Esophagus (tissue), 2 donors: ENCODE measurements around the gene FOSB. TPM values are rescaled to one million over a fixed set of nuclear protein-coding genes. Genes with fewer than 3 reads are reported as not detected.

Experiments used
- H3K27ac ChIP-seq, 2 donors: one replicate each; pipeline ENCODE4 v1.5.1; 2013; ENCODE audit warnings: low read depth in 2 of 2, mild to moderate bottlenecking in 2 of 2, inconsistent platforms in 1 of 2, low read length in 1 of 2, moderate library complexity in 1 of 2
- H3K27me3 ChIP-seq, 2 donors: one replicate each; pipeline ENCODE4 v1.6.1; 2013; ENCODE audit warnings: low read length in 2 of 2, control low read depth in 1 of 2, mild to moderate bottlenecking in 1 of 2; ENCODE audit not compliant: insufficient read depth in 2 of 2, control insufficient read depth in 1 of 2
- H3K36me3 ChIP-seq, 2 donors: one replicate each; pipeline ENCODE4 v1.6.1; 2013; ENCODE audit warnings: low read length in 1 of 2; ENCODE audit not compliant: control insufficient read depth in 2 of 2, insufficient read depth in 2 of 2
- H3K4me1 ChIP-seq, 2 donors: one replicate each; pipeline ENCODE4 v1.6.1; 2013; ENCODE audit warnings: low read length in 1 of 2; ENCODE audit not compliant: control insufficient read depth in 2 of 2, insufficient read depth in 2 of 2
- H3K4me3 ChIP-seq, 2 donors: one replicate each; pipeline ENCODE4 v1.5.1; 2013; ENCODE audit warnings: low read length in 2 of 2, mild to moderate bottlenecking in 2 of 2, low read depth in 1 of 2, moderate library complexity in 1 of 2
- H3K9me3 ChIP-seq, 2 donors: one replicate each; pipeline ENCODE4 v1.6.1; 2013; ENCODE audit warnings: mild to moderate bottlenecking in 2 of 2, low read depth in 1 of 2, low read length in 1 of 2, moderate library complexity in 1 of 2; ENCODE audit not compliant: control insufficient read depth in 2 of 2, insufficient read depth in 1 of 2
- WGBS, 2 donors: extraction: QIAGEN DNeasy Blood & Tissue Kit; methylation state at CpG; one replicate each; pipeline ENCODE4 v1.1.7; 2013; 5-methylcytosine and 5-hydroxymethylcytosine counted together
- polyA plus RNA-seq, 2 donors: library from polyadenylated mRNA; stranded (reverse); fragments of 200-250 nt; gene quantifications; one replicate each; pipeline ENCODE4 v1.2.3, GENCODE V29; 2013
- donor health status: healthy with polysubstance abuse.
- donor health status: Bipolar disorder and iron deficiency.

The FOSB gene
- polyA plus RNA-seq, 2 donors, result 1.1 to 13.8 TPM

- WGBS, 2 donors, result 51 to 62% methylated on average over 5 of the region's 5 CpGs
- Histone ChIP-seq H3K27ac (no peak overlapping the region), H3K4me3 (no peak overlapping the region), H3K36me3 (no peaks in the 10 kb centered on the region), H3K27me3 (no peaks in the 10 kb centered on the region), H3K9me3 (no peaks in the 10 kb centered on the region), H3K4me1 (peaks cover 0 to 3% of the 10 kb centered on the region in 2 donors)
Observed at GRCh38 chr19:45477186-45477585, 9.4 kb downstream of the FOSB start.

- peak overlapping the region; percentile 30 to 51 for H3K4me3 ChIP-seq
- H3K36me3 ChIP-seq, result no peaks in the 10 kb centered on the region
- H3K27ac ChIP-seq, result peak overlapping the region; percentile 88 to 92
- H3K9me3 ChIP-seq, result no peaks in the 10 kb centered on the region
- H3K27me3 ChIP-seq, result no peaks in the 10 kb centered on the region
- peaks cover 0 to 3% of the 10 kb centered on the region in 2 donors for H3K4me1 ChIP-seq
- 7% methylated on average over 12 of the region's 12 CpGs for WGBS, 2 donors
Observed at GRCh38 chr19:45477713-45478453, 10.1 kb downstream of the FOSB start.

GRCh38 chr19:45478454-45479238 is 10.8 kb downstream of the FOSB start:
- Histone ChIP-seq H3K9me3 (no peaks in the 10 kb centered on the region), H3K36me3 (no peaks in the 10 kb centered on the region), H3K27ac (peak overlapping the region; percentile 88 to 92), H3K27me3 (no peaks in the 10 kb centered on the region), H3K4me1 (peaks cover 0 to 3% of the 10 kb centered on the region in 2 donors), H3K4me3 (peak overlapping the region; percentile 30 to 51)
- WGBS, 2 donors, result 0% methylated on average over 39 of the region's 39 CpGs

GRCh38 chr19:45483033-45483432 is 15.2 kb downstream of the FOSB start:
- Histone ChIP-seq H3K27me3 (no peaks in the 10 kb centered on the region), H3K4me1 (no peaks in the 10 kb centered on the region), H3K4me3 (no peak overlapping the region), H3K36me3 (no peaks in the 10 kb centered on the region), H3K27ac (no peak overlapping the region), H3K9me3 (no peaks in the 10 kb centered on the region)
- WGBS, 2 donors, result 84 to 91% methylated on average over 5 of the region's 5 CpGs

- Histone ChIP-seq H3K4me3 (no peak overlapping the region), H3K4me1 (no peaks in the 10 kb centered on the region), H3K36me3 (no peaks in the 10 kb centered on the region), H3K27ac (no peak overlapping the region), H3K9me3 (no peaks in the 10 kb centered on the region), H3K27me3 (no peaks in the 10 kb centered on the region)
- 68 to 69% methylated on average over 12 to 13 of the region's 13 CpGs for WGBS, 2 donors
Observed at GRCh38 chr19:45484273-45484945, 16.6 kb downstream of the FOSB start.

- H3K27ac ChIP-seq, result peak overlapping the region; percentile 39 to 80
- H3K36me3 ChIP-seq, result no peaks in the 10 kb centered on the region
- peak overlapping the region; percentile 46 to 80 for H3K4me3 ChIP-seq
- 0% methylated on average over 35 of the region's 35 CpGs for WGBS, 2 donors
- no peaks in the 10 kb centered on the region for H3K4me1 ChIP-seq
- no peaks in the 10 kb centered on the region for H3K9me3 ChIP-seq
- no peaks in the 10 kb centered on the region for H3K27me3 ChIP-seq
Observed at GRCh38 chr19:45485305-45486077, 17.7 kb downstream of the FOSB start.

GRCh38 chr19:45488708-45489107 is 20.9 kb downstream of the FOSB start:
- 89 to 91% methylated on average over 15 of the region's 15 CpGs for WGBS, 2 donors
- H3K4me3 ChIP-seq, result no peak overlapping the region
- H3K36me3 ChIP-seq, result no peaks in the 10 kb centered on the region
- no peak overlapping the region for H3K27ac ChIP-seq
- H3K9me3 ChIP-seq, result no peaks in the 10 kb centered on the region
- H3K4me1 ChIP-seq, result no peaks in the 10 kb centered on the region
- no peaks in the 10 kb centered on the region for H3K27me3 ChIP-seq

GRCh38 chr19:45489216-45489855 is 21.5 kb downstream of the FOSB start:
- Histone ChIP-seq H3K27ac (no peak overlapping the region), H3K9me3 (no peaks in the 10 kb centered on the region), H3K27me3 (no peaks in the 10 kb centered on the region), H3K36me3 (no peaks in the 10 kb centered on the region), H3K4me3 (no peak overlapping the region), H3K4me1 (no peaks in the 10 kb centered on the region)
- WGBS, 2 donors, result 89 to 91% methylated on average over 15 to 20 of the region's 20 CpGs
